Neuronal stem cell (in vitro differentiated cells): Measurements from ENCODE around the gene VSIG10L2.

Experiments
- DNase-seq: peaks from one replicate; pipeline ENCODE4 v3.0.0-alpha.2; 2013; ENCODE audit warnings: low spot score
- H2AFZ ChIP-seq: one replicate; pipeline ENCODE4 v1.6.1; 2013; ENCODE audit warnings: mild to moderate bottlenecking, low read length, inconsistent platforms
- H2AK5ac ChIP-seq: 2 replicates; pipeline ENCODE4 v1.6.1; 2013; ENCODE audit warnings: low read depth, mild to moderate bottlenecking, inconsistent platforms, low read length, moderate library complexity, mixed read lengths
- H2BK120ac ChIP-seq: 2 replicates; pipeline ENCODE4 v1.6.1; 2013; ENCODE audit warnings: low read depth, mild to moderate bottlenecking, inconsistent platforms, low read length, moderate library complexity, mixed read lengths
- H2BK12ac ChIP-seq: one replicate; pipeline ENCODE4 v1.6.1; 2013; ENCODE audit warnings: low read length, inconsistent platforms
- H2BK15ac ChIP-seq: 2 replicates; pipeline ENCODE4 v1.6.1; 2013; ENCODE audit warnings: mild to moderate bottlenecking, low read length, inconsistent platforms, mixed read lengths
- H2BK5ac ChIP-seq: one replicate; pipeline ENCODE4 v1.6.1; 2013; ENCODE audit warnings: inconsistent platforms, mild to moderate bottlenecking, low read length, moderate library complexity
- H3K14ac ChIP-seq: one replicate; pipeline ENCODE4 v1.6.1; 2013; ENCODE audit warnings: low read length, inconsistent platforms
- H3K18ac ChIP-seq: 2 replicates; pipeline ENCODE4 v1.6.1; 2013; ENCODE audit warnings: low read length, inconsistent platforms
- H3K23ac ChIP-seq: 2 replicates; pipeline ENCODE4 v1.6.1; 2013; ENCODE audit warnings: low read depth, mild to moderate bottlenecking, mixed read lengths, low read length, inconsistent platforms; ENCODE audit not compliant: poor library complexity
- H3K27ac ChIP-seq: replicated peaks from 3 replicates; pipeline ENCODE4 v1.5.1; 2013; ENCODE audit warnings: low read length, inconsistent platforms
- H3K27me3 ChIP-seq, 3 experiments: 2 replicates each; pipeline ENCODE4 v1.6.1; 2013; ENCODE audit warnings: low read length in 3 of 3, mild to moderate bottlenecking in 2 of 3, inconsistent platforms in 1 of 3, low read depth in 1 of 3, mixed read lengths in 1 of 3, moderate library complexity in 1 of 3; ENCODE audit not compliant: control insufficient read depth in 3 of 3, insufficient read depth in 3 of 3
- H3K36me3 ChIP-seq, 2 donors: replicated peaks in 1 of 2; 2 replicates each; pipeline ENCODE4 v1.6.1; 2013; ENCODE audit warnings: low read length in 2 of 2; ENCODE audit not compliant: control insufficient read depth in 2 of 2, insufficient read depth in 2 of 2
- H3K4ac ChIP-seq: 2 replicates; pipeline ENCODE4 v1.6.1; 2013; ENCODE audit warnings: inconsistent platforms, mild to moderate bottlenecking, low read length, moderate library complexity
- H3K4me1 ChIP-seq, 2 donors: 1 replicate in 1 of 2; 2 replicates in 1 of 2; pipeline ENCODE4 v1.6.1; 2013; ENCODE audit warnings: low read length in 2 of 2, low read depth in 1 of 2; ENCODE audit not compliant: control insufficient read depth in 2 of 2, insufficient read depth in 1 of 2
- H3K4me2 ChIP-seq: one replicate; pipeline ENCODE4 v1.6.1; 2013; ENCODE audit warnings: mild to moderate bottlenecking, low read length, inconsistent platforms; ENCODE audit not compliant: insufficient read depth, poor library complexity, severe bottlenecking
- H3K4me3 ChIP-seq, 2 donors: 2 replicates each; pipeline ENCODE4 v1.5.1; 2013; ENCODE audit warnings: low read length in 2 of 2, mild to moderate bottlenecking in 2 of 2, inconsistent platforms in 1 of 2, moderate library complexity in 1 of 2
- H3K79me1 ChIP-seq: one replicate; pipeline ENCODE4 v1.6.1; 2013; ENCODE audit warnings: low read depth, mild to moderate bottlenecking, inconsistent platforms, low read length, moderate library complexity
- H3K9ac ChIP-seq: one replicate; pipeline ENCODE4 v1.6.1; 2013; ENCODE audit warnings: mild to moderate bottlenecking, low read depth, low read length, inconsistent platforms; ENCODE audit not compliant: poor library complexity
- H3K9me3 ChIP-seq, 2 donors: replicated peaks in 1 of 2; 2 replicates each; pipeline versions ENCODE3 to v1.6.1; 2013; ENCODE audit warnings: low read length in 2 of 2, mild to moderate bottlenecking in 2 of 2, inconsistent platforms in 1 of 2, low read depth in 1 of 2, mixed read lengths in 1 of 2, moderate library complexity in 1 of 2; ENCODE audit not compliant: control insufficient read depth in 2 of 2, insufficient read depth in 1 of 2
- H4K8ac ChIP-seq: one replicate; pipeline ENCODE4 v1.6.1; 2013; ENCODE audit warnings: low read depth, mild to moderate bottlenecking, inconsistent platforms, low read length, moderate library complexity
- H4K91ac ChIP-seq: one replicate; pipeline ENCODE4 v1.6.1; 2013; ENCODE audit warnings: low read length, low read depth, mild to moderate bottlenecking, inconsistent platforms; ENCODE audit not compliant: poor library complexity
- WGBS, 2 donors: extraction: QIAGEN DNeasy Blood & Tissue Kit; methylation state at CpG; one replicate each; pipeline ENCODE4 v1.1.7; 2013; ENCODE audit warnings: missing lambda C conversion rate in 2 of 2, mixed read lengths in 1 of 2; ENCODE audit not compliant: insufficient read length in 2 of 2, insufficient replicate concordance in 1 of 2; ENCODE audit errors: extremely low coverage in 2 of 2; 5-methylcytosine and 5-hydroxymethylcytosine counted together

VSIG10L2 gene

GRCh38 chr11:125952559-125952958, 6.7 kb downstream of the VSIG10L2 start:
- H3K27me3 ChIP-seq = no peaks in the 10 kb centered on the region
- H2BK5ac ChIP-seq = no peak overlapping the region
- no peak for DNase-seq
- H3K4me3 ChIP-seq = no peak overlapping the region
- no peak overlapping the region for H4K91ac ChIP-seq
- H2AK5ac ChIP-seq = no peak overlapping the region
- no peak overlapping the region for H3K14ac ChIP-seq
- WGBS, 2 donors = no CpG with 5 or more reads among the region's 2 CpGs
- H3K23ac ChIP-seq = no peak overlapping the region
- H2BK12ac ChIP-seq = no peak overlapping the region
- no peak overlapping the region for H2AFZ ChIP-seq
- no peak overlapping the region for H2BK120ac ChIP-seq
- H3K9me3 ChIP-seq = no peaks in the 10 kb centered on the region
- no peaks in the 10 kb centered on the region for H3K79me1 ChIP-seq
- H3K36me3 ChIP-seq = peaks cover 0 to 11% of the 10 kb centered on the region in 2 donors
- peaks cover 0 to 7% of the 10 kb centered on the region in 2 donors for H3K4me1 ChIP-seq
- no peak overlapping the region for H3K4me2 ChIP-seq
- H3K4ac ChIP-seq = no peak overlapping the region
- H4K8ac ChIP-seq = no peak overlapping the region
- no peak overlapping the region for H3K18ac ChIP-seq
- no peak overlapping the region for H3K27ac ChIP-seq
- no peak overlapping the region for H3K9ac ChIP-seq
- no peak overlapping the region for H2BK15ac ChIP-seq

DNA sequence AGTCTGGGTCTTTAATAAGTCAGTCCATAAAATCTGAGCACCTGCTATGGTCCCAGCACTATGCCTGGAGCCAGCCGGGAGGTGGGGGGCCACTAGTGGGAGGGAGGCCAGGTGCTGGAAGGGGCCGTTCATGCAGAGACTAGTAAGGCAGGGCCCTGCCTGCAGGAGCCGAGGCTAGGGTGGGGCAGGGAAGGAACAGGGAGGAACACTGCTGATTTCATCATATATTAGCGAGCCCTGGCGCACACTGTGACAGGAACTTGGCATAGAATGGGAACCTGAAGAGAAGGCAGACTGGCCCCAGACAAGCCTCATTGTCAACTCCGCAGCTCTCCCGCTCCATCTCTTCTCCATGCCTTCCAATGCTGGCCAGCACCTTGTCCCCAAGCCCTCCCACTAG, 7.1 kb downstream of the VSIG10L2 start:
- Histone ChIP-seq H3K4me1 (peaks cover 0 to 7% of the 10 kb centered on the region in 2 donors), H3K4me2 (no peak overlapping the region), H4K91ac (no peak overlapping the region), H3K18ac (no peak overlapping the region), H2AK5ac (no peak overlapping the region), H4K8ac (no peak overlapping the region), H2BK120ac (no peak overlapping the region), H3K36me3 (peaks cover under 1 to 11% of the 10 kb centered on the region in 2 donors), H2BK5ac (no peak overlapping the region), H2BK12ac (no peak overlapping the region), H3K9ac (peak overlapping the region; percentile 17), H2AFZ (no peak overlapping the region), H3K4me3 (no peak overlapping the region), H3K27me3 (no peaks in the 10 kb centered on the region), H3K9me3 (peaks cover 0 to 3% of the 10 kb centered on the region in 2 donors), H2BK15ac (no peak overlapping the region), H3K14ac (no peak overlapping the region), H3K4ac (no peak overlapping the region), H3K27ac (no peak overlapping the region), H3K23ac (no peak overlapping the region), H3K79me1 (no peaks in the 10 kb centered on the region)
- WGBS, 2 donors = no CpG with 5 or more reads among the region's 7 CpGs
- no peak for DNase-seq

DNA sequence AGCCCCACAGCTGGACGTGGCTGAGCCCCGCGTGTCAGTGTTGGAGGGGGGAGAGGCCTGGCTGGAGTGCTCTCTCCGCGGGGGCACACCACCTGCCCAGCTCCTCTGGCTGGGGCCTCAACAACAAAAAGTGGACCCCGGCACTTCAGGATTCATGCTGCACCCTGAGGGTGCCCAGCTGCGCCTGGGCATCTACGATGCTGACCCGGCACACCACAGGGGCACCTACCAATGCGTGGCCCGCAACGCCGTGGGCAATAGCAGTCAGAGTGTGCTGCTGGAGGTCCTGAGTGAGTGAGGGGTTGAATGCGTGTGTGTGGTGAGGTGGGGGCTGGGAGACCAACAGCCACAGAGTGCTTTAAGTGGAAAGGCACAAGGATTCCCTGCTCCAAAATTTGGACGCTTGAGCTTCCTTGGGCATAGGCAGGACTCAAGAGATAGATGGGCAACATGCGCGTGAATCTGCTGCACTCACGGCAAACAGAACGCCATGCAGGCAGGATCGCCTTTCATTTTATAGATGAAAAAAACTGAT, 7.6 kb downstream of the VSIG10L2 start:
- Histone ChIP-seq H3K4me3 (no peak overlapping the region), H3K27me3 (no peaks in the 10 kb centered on the region), H3K27ac (no peak overlapping the region), H3K18ac (peak overlapping the region; percentile 53), H4K8ac (no peak overlapping the region), H2BK5ac (no peak overlapping the region), H3K9ac (no peak overlapping the region), H2BK12ac (no peak overlapping the region), H2AFZ (no peak overlapping the region), H3K14ac (no peak overlapping the region), H3K4me2 (no peak overlapping the region), H3K4ac (peak overlapping the region; percentile 15), H2BK15ac (no peak overlapping the region), H3K36me3 (peaks cover 4 to 13% of the 10 kb centered on the region in 2 donors), H3K4me1 (peaks cover 0 to 7% of the 10 kb centered on the region in 2 donors), H4K91ac (no peak overlapping the region), H3K79me1 (no peaks in the 10 kb centered on the region), H3K9me3 (peaks cover 0 to 6% of the 10 kb centered on the region in 2 donors), H3K23ac (no peak overlapping the region), H2AK5ac (no peak overlapping the region), H2BK120ac (no peak overlapping the region)
- WGBS, 2 donors = no CpG with 5 or more reads among the region's 20 CpGs
- DNase-seq = no peak

DNA sequence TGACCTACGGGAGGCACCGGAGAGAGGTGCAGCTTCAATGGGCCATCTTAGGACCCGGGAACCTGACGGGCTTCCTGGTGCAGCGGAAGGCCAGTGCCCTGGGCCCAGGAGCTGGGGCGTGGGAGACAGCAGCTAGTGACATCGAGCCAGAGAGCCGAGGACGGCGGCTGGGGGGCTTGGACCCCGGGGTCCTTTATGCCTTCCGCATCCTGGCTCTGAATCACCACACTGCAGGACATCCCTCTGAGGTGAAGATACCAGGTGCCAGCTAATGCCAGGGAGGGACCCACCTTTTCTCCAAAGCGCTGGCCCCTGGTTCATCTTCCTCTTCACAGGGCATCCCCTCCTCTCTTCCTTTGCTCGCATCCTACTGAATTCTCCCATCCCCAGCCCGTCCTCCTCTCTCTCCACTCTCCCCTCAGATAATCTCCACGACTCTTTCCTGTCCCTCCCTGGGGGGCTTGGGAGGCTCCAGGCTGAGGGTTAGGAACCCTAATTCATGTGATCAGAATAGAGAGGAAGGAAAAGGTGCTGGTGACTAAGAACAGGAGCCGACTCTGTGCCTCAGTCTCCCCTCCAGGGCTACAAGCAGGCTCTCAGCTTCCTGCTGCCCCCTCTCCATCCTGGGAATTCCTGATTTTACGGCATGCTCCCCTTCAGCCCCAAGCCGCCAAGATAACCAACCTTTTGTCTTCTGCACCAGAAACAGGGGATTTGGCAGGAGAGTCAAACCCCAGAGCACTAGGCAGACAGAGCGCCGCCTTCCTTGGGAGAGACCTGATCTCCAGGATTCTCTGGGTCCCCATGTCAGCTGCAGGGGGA, 8.5 kb downstream of the VSIG10L2 start:
- no peak overlapping the region for H3K18ac ChIP-seq
- no peak overlapping the region for H2AK5ac ChIP-seq
- no peak overlapping the region for H3K27ac ChIP-seq
- H2BK15ac ChIP-seq = no peak overlapping the region
- H2BK12ac ChIP-seq = no peak overlapping the region
- WGBS, 2 donors = no CpG with 5 or more reads among the region's 21 CpGs
- no peak overlapping the region for H4K8ac ChIP-seq
- no peak overlapping the region for H2BK5ac ChIP-seq
- no peaks in the 10 kb centered on the region for H3K79me1 ChIP-seq
- no peak overlapping the region for H2AFZ ChIP-seq
- no peak for DNase-seq
- no peak overlapping the region for H3K4me3 ChIP-seq
- peaks cover 0 to 12% of the 10 kb centered on the region in 2 donors for H3K9me3 ChIP-seq
- H3K4me2 ChIP-seq = no peak overlapping the region
- peaks cover 0 to 7% of the 10 kb centered on the region in 2 donors for H3K4me1 ChIP-seq
- H3K36me3 ChIP-seq = peaks cover 5 to 16% of the 10 kb centered on the region in 2 donors
- no peak overlapping the region for H3K4ac ChIP-seq
- no peak overlapping the region for H2BK120ac ChIP-seq
- H3K23ac ChIP-seq = no peak overlapping the region
- no peak overlapping the region for H3K14ac ChIP-seq
- no peak overlapping the region for H4K91ac ChIP-seq
- H3K27me3 ChIP-seq = no peaks in the 10 kb centered on the region
- H3K9ac ChIP-seq = no peak overlapping the region
